NCI-H345 treated with DMSO at 0.1 percent for 48 hours (cell line): ENCODE results near the gene PAK4.
"Not testable (repeated sequence)": the region's sequence is repeated elsewhere in the genome, so short reads cannot be mapped to it uniquely, and the experiment has no call there.

Experiments
- DNase-seq: peaks from one replicate; lab custom pipeline; 2025; ENCODE audit not compliant: unreplicated experiment; lab: John Stamatoyannopoulos, UW

Gene PAK4

DNA sequence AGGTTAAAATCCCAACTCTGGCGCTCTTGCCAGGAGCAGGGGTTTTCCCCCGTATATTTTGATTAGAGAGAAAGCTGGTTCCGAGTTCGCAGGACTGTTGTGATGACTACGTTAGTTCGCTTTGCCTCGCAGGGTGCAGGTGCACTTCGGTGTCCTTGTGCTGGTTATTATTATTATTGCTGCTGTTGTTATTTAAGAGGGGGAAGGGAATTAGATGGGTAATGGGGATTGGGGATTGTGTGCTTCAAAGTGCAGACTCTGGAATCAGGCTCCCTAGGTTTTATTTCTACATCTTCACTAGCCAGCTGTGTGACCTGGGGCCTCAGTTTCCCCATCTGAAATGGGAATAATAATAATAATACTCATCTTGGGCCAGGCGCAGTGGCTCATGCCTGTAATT, 26.2 kb upstream of the PAK4 start:
- DNase-seq: no peak

DNA sequence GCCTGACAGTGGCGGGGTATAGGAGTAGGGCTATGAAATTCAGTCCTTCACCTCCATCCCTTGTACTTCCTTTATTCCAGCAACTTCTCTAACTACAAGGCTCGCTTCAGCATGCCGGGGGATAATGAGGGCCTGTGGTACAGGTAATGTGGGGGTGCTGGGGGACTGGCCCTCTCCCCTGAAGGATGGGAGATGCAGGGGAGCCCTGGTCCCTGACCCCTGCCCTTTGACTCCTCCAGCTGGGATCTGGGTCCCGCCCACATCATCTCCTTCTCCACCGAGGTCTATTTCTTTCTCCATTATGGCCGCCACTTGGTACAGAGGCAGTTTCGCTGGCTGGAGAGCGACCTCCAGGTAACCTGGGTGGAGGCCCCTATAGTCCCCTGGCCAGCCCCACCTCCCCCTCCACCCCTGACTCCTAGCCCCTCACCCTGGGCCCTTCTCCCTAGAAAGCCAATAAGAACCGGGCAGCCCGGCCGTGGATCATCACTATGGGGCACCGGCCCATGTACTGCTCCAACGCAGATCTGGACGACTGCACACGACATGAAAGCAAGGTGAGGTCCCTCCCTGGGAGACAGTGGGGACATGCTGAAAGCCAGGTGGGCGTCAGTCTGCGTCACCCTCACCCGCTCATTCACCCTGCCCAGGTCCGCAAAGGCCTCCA, 25.0 kb upstream of the PAK4 start:
- DNase-seq: no peak

DNA sequence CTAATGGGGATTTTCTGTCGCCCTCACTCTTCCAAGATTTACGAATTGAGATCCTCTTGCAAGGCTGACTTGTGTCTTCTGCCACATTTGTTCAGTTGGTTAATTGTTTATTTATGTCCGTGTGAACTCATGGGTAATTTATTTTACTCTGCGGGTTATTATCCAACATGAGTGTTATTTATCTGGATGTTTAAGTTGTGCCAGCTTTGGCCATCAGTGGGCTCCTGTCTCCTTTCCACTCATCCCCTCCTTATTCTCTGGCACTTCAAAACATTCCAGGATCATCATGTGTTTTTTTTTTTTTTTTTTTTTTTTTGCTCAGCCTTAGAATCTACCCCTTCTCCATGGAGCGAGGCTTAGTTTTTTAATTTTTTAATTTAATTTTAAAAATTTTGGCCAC, 22.4 kb upstream of the PAK4 start:
- DNase-seq: no peak

DNA sequence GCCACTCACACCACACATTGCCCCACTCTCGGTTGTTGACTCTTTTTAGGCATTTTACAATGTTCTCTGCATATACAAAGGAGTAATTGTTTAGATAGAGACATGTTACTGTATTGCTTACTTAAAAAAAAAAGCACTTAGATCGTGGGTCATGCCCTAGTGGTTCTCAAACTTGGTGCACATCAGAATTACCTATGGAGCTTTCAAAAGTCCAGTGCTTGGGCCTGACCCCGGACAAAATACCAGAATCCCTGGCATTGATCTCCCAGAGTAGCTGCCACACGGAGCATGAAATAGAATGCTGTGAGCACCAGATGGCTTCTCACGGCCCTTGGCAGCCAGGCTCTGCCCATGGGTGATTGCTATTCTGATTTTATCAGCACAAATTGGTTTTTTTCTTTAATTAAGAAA, 21.4 kb upstream of the PAK4 start:
- DNase-seq: no peak

DNA sequence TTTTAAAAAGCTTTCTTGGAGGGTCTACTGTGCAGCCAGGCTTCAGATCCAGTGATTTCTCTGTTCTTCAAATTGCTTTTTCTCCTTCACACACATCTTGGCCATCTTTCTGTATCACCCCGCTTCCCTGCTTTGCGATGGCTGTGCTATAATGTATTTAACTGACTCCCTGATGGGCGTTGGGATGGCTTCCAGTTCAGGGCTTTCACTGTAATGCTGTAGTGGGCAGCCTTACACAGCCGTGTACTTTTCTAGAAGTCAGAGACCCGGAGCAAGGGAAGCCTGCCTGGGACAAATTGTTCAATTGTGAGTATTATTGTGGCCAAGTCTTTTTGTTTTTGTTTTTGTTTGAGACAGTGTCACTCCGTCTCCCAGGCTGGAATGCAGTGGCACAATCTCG, 19.4 kb upstream of the PAK4 start:
- DNase-seq: no peak

DNA sequence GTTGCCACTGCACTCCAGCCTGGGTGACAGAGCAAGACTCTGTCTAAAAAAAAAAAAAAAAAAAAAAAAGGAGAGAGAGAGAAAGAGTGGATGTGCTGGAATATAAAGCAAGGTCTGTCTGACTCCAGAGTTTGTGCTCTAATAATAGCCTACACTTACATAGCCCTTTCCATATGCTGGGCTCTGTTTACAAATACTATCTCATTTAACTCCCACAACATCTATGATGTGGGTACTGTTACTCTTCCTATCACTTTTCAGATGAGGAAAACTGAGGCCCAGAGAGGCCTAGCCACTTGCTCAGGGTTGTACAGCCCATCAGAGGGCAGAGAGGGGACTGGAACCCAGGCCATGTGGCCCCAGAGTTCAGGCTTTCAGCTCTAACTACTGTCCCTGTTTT, 15.9 kb upstream of the PAK4 start:
- no peak for DNase-seq

DNA sequence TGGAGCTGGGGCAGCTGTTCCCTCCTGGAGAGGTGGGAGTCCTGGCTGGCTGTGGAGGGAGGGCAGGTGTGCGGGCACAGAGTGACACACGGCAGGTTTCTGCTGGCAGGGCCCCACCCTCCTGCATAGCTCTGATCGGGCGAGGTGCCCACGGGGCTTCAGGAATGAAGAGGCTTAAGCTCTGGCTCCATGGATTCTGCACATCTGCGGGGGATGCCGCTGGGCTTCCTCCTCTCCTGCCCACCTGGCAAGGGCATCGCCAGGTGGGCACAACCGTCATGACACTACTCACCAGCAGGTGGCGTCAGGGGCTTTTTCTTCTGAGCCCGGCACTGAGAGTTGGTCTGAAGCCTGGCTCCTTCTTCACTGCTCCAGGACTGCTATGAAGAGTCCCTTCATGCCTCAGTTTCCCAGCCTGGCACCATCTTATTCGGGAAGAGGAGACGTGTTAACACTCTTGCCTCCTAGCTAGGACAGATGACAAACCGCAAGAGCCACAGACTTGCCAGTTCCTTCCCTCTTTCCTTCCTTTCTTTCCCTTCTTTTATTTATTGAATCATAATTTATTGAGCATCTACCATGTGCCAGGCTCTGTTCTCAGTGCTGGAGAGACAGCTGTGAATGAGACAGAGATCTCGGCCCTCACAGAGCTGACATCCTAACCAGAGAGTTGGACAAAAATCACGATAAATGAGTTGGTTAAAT, 15.2 kb upstream of the PAK4 start:
- DNase-seq: peak; percentile 84

DNA sequence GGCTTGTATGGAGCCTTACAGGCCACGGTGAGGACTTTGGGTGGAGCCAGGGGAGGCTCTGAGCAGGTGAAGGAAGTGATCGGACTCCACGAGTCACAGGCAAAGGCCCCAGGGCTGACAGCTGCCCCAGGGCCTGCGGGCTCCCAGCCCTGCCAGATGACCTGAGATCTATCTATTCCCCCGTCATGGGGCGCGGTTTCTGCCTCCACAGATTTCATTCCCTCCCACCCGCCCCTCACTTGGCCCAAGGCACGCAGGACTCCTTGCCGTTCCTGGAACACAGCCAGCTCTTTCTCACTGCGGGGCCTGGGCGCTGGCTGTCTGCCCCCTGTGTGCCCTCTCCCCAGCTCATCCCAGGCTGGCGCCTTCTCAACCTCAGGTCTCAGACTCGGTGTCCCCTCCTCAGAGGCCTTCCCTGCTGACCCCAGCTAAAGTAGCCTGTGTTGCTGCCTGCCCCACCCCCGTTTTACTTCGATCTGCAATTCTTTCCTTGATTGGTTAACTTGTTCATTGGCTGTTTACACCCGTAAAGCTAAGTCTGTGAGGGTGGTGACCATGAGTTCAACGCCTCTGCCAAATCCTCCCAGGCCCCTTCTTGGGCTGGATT, 13.9 kb upstream of the PAK4 start:
- DNase-seq: peak; percentile 42

DNA sequence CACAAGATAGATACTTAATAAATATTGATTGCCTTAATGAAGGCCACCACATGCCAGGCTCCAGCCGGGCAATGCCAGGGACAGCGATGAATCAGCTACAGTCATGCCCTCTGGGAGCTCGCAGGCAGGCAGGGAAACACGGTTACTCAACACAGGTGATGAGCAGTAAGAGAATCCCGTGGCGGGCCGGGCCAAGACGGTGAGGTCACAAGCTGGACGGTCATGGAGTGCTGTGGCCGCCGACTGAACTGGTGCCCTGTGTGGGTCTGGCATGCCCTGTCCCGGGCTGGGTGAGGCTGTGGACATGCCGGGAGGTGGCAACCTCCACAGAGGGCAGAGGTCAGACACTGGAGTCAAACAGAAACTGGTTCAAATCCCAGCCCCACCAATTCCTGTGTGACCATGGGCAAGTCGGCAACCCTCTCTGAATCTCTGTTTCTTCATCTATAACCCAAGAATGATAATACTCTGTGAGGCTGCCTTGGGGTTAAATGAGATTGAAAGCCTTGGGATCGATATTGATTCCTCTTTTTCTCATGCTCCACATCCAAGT, 13.2 kb upstream of the PAK4 start:
- no peak for DNase-seq

DNA sequence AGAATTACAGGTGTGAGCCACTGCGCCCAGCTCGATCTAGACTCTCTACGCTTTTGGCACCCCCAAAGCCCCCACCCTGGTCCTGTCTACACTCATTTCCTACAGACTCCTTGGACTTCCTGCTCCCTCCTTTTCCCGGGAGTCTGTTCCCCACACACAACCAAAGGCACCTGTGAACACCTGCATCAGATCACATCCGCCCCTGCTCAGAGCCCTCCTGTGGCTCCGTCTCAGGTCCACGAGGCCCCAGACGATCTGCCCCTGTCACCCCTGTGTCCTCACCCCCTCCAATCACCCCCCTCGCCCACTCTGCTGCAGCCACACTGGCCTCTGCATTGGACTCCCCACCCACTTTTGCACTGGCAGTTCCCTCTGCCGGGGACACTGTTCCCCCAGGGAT, 12.4 kb upstream of the PAK4 start:
- DNase-seq: no peak

DNA sequence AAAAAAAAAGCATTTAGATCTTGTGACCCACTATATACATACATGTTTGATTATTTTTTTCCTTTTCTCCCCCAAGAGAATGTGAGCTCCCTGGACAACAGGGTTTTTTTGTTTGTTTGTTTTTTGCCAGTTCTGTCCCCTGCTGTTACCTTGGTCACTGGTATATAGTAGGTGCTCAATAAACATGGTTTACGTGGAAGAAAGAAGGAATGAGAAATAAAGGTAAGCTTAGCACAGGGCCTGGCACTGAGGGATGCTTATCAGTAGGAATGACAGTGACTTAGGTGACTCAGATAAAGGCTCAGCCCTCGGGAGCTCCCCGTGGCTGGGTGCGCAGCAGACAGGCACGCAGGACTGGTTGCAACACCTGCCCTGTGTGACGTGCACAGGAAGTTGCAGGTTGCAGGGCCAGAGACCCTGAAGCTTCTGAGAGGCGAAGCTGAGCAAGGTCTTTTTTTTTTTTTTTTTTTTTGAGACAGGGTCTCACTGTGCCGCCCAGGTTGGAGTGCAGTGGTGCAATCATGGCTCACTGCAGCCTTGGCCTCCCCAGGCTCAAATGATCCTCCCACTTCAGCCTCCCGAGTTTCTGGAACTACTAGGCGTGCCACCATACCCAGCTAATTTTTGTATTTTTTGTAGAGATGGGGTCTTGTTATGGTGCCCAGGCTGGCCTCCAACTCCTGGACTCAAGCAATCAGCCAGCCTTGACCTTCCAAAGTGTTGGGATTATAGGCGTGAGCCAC, 10.3 kb upstream of the PAK4 start:
- no peak for DNase-seq

DNA sequence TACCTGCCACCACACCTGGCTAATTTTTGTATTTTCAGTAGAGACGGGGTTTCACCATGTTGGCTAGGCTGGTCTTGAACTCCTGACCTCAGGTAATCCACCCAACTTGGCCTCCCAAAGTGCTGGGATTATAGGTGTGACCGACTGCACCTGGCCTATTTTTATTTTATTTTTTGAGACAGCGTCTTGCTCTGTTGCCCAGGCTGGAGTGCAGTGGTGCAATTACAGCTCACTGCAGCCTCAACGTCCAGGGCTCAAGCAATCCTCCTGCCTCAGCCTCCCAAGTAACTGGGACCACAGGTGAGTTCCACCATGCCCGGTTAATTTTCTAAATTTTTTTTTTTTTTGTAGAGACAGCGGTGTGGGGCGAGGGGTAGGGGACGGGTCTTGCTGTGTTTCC, 8.6 kb upstream of the PAK4 start:
- DNase-seq: not testable (repeated sequence)

DNA sequence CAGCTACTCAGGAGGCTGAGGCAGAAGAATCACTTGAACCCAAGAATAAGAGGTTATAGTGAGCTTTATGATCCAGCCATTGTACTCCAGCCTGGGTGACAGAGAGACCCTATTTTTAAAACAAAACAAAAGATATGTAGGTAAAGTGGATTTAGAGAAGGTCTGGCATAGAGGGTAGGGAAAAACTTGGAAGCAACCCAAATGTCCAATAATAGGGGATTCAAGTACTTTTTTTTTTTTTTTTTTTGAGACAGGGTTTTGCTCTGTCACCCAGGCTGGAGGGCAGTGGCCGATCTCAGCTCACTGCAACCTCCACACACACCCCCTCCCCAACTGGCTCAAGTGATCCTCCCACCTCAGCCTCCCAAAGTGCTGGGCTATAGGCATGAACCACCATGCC, 5.8 kb upstream of the PAK4 start:
- no peak for DNase-seq

DNA sequence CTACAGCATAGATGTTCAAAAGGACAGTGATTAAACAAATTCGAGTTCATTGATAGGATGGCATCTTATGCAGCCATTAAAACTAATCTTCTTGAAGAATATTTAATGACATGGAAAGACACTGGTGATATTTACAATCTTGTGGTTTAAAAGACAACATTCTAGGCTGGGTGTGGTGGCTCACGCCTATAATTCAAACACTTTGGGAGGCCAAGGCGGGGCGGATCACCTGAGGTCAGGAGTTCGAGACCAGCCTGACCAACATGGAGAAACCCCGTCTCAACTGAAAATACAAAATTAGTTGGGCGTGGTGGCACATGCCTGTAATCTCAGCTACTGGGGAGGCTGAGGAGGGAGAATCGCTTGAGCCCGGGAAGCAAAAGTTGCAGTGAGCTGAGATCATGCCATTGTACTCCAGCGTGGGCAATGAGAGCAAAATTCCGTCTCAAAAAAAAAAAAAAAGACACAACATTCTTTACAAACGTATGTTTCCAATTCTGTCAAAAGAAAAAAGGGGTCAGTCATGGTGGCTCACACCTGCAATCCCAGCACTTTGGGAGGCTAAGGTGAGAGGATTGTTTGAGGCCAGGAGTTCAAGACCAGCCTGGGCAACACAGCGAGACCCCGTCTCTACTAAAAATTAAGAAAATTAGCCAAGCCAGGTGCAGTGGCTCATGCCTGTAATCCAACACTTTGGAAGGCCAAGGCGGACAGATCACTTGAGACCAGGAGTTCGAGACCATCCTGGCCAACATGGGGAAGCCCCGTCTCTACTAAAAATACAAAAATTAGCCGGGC, 2.5 kb upstream of the PAK4 start:
- no peak for DNase-seq

DNA sequence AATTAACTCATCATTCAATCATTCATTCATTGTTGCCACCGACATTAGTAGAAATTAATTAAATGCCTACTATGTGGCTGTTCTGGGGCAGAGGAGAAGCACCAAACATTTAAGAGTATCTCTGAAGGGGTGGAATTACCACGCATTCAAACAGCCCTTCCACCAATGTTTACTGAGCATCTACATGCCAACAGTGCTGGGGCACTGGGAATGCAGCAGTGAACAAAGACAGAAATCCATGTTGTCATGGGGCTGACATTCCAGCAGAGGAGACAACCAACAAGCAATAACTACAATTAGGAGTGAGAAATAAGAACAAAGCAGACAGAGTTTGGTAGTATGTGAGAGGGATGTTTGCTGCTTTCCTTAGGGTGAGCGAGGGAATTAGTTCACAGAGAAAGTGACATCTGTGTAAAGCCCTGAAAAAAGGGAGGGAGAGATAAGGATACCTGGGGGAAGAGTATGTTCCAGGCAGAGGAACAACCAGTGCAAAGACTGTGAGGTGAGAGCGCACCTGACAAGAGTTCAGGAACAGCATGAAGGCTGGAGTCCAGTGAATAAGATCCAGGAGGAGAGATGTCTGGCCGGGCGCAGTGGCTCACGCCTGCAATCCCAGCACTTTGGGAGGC, 1.3 kb upstream of the PAK4 start:
- no peak for DNase-seq

DNA sequence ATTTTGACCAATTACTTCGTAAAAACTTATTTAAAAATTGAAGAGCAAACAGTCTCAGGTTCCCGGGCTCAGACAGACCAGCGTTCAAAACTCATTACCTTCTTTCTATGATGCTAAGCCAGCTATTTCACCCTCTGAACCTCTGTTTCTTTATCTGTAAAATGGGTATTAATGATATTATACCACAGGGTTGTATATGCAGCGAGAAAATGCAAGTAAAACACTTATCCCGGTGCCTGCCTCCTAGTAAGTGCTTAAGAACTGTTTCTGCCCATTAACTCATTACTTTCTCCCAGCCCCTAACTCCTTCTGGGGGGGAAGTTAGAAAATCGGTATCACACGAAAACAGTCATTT, 410 bp upstream of the PAK4 start:
- no peak for DNase-seq

DNA sequence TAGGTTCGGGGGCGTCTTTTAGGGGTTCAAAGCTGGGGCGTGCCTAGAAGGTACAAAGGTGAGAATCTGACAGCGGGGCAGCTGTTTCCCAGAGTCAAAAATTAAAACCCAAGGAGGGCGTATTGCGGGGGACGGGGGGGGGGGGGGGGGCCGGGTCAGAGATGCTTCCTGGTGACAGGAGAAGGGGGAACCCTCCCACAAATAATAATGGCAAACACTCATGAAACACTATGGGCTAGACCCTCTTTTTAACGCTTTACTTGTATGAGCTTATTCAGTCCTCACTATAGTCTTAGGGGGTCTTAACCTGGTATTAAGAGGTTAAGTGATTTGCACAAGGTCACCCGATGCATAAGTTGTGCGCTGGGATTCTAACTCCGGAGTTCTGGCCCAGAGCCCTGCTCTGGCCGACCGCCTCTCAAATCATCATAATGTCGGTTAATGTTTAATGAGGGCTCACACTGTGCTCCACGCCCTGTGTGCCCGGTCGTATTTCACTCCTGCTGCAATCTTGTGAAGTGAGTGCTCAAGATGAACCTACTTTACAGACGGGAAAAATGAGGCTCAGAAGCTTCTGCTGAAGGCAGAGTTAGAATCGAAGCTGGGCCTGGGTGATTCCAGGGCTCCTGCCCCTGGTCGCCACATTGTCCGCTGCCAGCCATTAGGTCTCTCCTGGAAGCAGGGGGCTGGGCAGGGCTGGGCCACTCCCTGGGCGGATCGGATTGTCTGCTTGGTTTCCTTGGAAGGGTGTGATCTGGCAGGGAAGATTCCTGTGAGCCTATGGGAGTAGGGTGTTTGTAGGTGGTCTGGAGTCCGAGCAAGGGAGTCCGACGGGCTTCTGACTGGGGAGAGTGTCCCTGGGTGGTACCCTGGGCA, 964 bp downstream of the PAK4 start:
- DNase-seq: no peak

DNA sequence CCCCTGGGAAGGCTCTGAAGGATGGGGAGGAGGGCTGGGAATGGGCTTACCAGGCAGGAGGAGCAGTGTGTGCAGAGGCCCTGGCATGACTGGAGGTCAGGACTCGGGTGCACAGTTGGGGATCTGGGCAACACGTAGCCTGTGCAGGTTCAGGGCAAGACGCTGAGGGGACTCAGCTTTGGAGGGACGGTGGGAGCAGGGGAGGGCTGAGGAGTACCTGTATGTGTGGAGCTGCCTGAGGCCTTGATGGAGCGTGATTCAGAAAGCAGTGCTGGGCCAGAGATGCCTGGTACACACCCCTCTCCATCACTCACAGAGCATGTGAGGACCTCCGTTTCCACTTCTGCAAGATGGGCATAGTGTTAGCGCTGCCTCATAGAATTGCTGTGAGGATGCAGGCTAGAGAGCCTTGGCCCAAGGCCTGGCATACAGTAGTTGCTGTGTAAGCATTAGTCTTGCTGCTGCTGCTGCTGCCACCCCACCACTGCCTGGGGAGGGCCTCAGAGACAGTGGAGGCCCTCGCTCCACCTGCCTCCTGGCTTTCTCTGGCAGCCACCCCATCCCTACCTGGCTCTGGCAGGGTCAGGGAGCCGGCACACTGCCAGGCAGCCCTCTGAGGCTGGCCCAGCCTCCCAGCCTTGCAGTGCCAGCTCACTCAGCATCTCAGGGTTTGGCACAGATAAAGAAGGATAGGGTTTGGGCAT, 2.4 kb downstream of the PAK4 start:
- no peak for DNase-seq
